Effector memory CD8-positive, alpha-beta T cell (primary cell): Measurements from ENCODE around the gene GLIS1.

Experiments
- ATAC-seq: fragments of 150-1000 bp; cut with Tn5 transposase; replicated peaks from 2 replicates; pipeline ENCODE4 v1.10.0; 2021; ENCODE audit warnings: mild to moderate bottlenecking, moderate library complexity
- DNase-seq, 3 experiments: peaks; one replicate each; pipeline ENCODE4 v3.0.0; 2021
- H3K27ac Mint-ChIP-seq, 2 donors: one replicate each; pipeline ENCODE4 v1.8.0; 2022; ENCODE audit warnings: mild to moderate bottlenecking in 2 of 2, mixed read lengths in 2 of 2, moderate library complexity in 2 of 2
- H3K27me3 Mint-ChIP-seq, 2 donors: one replicate each; pipeline ENCODE4 v1.8.0; 2022; ENCODE audit warnings: mixed read lengths in 2 of 2
- H3K36me3 Mint-ChIP-seq: one replicate; pipeline ENCODE4 v1.8.0; 2022; ENCODE audit warnings: mild to moderate bottlenecking, moderate library complexity, mixed read lengths; ENCODE audit not compliant: insufficient read depth
- H3K4me1 Mint-ChIP-seq, 2 donors: one replicate each; pipeline ENCODE4 v1.8.0; 2022; ENCODE audit warnings: low read depth in 2 of 2, mixed read lengths in 2 of 2
- H3K4me3 Mint-ChIP-seq, 2 donors: one replicate each; pipeline ENCODE4 v1.8.0; 2022; ENCODE audit warnings: mild to moderate bottlenecking in 2 of 2, mixed read lengths in 2 of 2, moderate library complexity in 2 of 2
- H3K9me3 Mint-ChIP-seq, 2 donors: one replicate each; pipeline ENCODE4 v1.8.0; 2022; ENCODE audit warnings: mixed read lengths in 2 of 2

The GLIS1 gene

DNA sequence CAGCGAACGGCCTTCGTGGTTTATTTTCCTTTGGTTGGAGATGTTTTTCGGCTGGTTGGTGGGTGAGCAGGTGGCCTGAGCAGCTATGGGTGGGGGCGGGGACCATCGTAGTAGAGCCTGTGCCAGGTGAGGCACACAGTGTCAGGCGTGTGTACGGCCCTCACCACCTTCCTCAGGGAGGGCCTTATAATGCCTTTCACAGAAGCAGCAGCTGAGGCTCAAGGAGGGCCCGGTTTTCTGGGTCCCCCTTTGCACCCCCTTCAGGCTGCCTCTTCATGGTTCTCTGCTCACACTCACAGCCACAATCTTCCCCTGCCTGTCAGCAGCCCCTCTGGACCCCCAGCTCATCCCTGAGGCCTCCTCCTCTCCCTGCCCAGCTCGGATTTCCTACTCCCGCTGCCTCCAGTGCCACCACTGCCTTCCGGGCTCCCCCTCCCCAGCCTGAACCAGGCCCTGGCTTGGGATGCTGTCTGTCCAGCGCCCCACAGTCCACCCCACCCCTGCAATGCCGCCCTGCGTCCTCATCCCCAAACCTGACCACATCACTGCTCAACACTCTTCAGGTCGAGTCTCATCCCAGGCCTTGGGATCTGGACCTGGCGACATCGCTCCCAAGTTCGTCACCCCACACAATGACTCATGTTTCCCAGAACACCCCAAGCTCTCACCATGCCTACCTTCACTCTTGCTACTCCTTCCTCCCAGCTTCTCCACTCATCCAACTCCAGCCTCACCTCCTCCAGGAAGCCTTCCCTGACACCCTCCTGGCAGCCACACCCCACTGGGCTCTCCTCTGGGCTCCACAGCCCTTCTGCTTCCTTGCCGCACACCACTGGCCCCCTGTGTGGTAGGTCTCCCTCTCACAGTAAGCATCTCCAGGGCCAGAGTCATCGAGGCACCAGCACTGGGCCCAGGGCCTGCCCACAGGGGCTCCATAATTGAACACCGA lies 225.9 kb downstream of the GLIS1 start:
- H3K27ac Mint-ChIP-seq = peak overlapping the region in 1 of 2 donors; percentile 7
- no peaks in the 10 kb centered on the region for H3K9me3 Mint-ChIP-seq

DNA sequence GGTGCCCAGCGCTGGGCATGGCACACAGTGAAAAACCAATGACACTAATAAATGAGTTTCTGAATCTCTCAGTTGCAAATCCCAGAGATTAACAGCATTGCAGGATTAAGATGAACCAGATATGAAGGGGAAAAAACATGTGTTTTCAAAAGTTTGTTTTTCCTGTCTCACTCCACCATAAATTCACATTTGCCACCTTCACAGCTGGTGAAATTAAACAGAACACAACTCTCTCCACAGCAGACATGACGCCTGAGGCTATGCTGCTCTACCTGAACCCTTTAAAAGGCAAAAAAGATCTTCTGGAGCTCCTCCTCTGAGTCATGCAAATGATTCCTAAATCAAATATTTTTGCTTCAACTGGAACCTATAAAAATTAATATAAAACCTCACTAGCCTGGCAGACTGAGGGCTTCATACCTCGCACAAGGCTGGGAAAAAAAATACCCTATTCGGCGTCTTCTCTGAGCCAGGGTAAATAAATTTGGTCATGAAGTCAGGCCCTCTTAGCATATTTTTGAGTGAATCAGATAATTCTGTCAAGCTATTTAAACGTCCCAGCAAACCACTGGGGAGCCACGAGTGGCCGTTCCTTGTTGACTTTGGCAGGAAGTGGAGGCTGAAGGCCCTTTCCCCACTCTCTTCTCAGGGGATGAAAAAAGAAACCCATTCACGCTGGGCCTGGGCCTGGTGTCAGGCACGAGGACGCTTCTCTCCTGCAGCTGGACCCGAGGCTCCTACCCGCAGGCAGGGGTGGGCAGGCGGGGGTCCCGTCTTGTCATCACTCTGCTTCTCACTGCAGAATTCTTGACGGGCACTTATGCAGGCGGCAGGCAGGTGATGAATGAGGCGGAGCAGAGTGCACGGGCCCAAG lies 226.8 kb downstream of the GLIS1 start:
- ATAC-seq (no peak), DNase-seq (no peak)
- Mint-ChIP-seq H3K9me3 (no peaks in the 10 kb centered on the region), H3K36me3 (peaks cover 2% of the 10 kb centered on the region), H3K4me1 (peaks cover 3 to 4% of the 10 kb centered on the region in 2 donors), H3K27me3 (peaks cover 0 to 12% of the 10 kb centered on the region in 2 donors), H3K4me3 (no peak overlapping the region), H3K27ac (no peak overlapping the region)

More for the DNA sequence above, 225.9 kb downstream of the GLIS1 start:
- no peak for ATAC-seq
- Mint-ChIP-seq H3K4me3 (no peak overlapping the region), H3K4me1 (peaks cover 3 to 4% of the 10 kb centered on the region in 2 donors), H3K27me3 (peaks cover 0 to 12% of the 10 kb centered on the region in 2 donors), H3K36me3 (peaks cover 2% of the 10 kb centered on the region)
- DNase-seq = no peak

- Mint-ChIP-seq H3K27ac (no peak overlapping the region), H3K4me1 (peaks cover 3 to 4% of the 10 kb centered on the region in 2 donors), H3K27me3 (peaks cover 0 to 12% of the 10 kb centered on the region in 2 donors), H3K9me3 (no peaks in the 10 kb centered on the region), H3K36me3 (peaks cover 2% of the 10 kb centered on the region), H3K4me3 (no peak overlapping the region)
- ATAC-seq (no peak), DNase-seq (no peak)
These were observed 227.5 kb downstream of the GLIS1 start for GRCh38 chr1:53511323-53511932.

GRCh38 chr1:53510215-53510614 lies 228.7 kb downstream of the GLIS1 start:
- Mint-ChIP-seq H3K9me3 (no peaks in the 10 kb centered on the region), H3K27ac (no peak overlapping the region), H3K4me3 (no peak overlapping the region), H3K27me3 (peaks cover 0 to 12% of the 10 kb centered on the region in 2 donors), H3K36me3 (no peaks in the 10 kb centered on the region), H3K4me1 (peaks cover 3 to 4% of the 10 kb centered on the region in 2 donors)
- ATAC-seq = no peak
- DNase-seq = no peak

DNA sequence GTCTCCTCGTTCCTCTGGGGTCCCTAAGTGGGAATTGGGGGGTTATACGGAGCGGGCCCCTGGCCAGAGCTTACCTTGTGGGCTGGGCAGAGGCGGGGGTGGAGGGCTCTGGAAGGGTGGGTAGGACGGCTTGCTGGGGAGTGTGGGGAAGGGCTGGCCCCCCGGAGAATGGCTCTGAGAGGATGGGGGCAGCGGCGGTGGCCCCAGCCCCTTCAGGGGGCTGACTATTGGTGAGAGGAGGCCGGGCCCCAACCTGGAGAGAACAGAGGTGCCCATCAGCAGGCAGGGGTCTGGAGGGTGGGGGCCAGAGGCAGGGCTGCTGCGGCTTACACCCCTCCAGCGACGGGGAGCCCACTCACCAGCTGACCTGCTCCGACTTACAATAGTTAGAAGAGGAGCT lies 229.2 kb downstream of the GLIS1 start:
- DNase-seq (no peak), ATAC-seq (no peak)
- peaks cover 0 to 12% of the 10 kb centered on the region in 2 donors for H3K27me3 Mint-ChIP-seq
- no peaks in the 10 kb centered on the region for H3K9me3 Mint-ChIP-seq
- H3K4me3 Mint-ChIP-seq = no peak overlapping the region
- peaks cover 3 to 4% of the 10 kb centered on the region in 2 donors for H3K4me1 Mint-ChIP-seq
- H3K27ac Mint-ChIP-seq = no peak overlapping the region
- H3K36me3 Mint-ChIP-seq = no peaks in the 10 kb centered on the region

- DNase-seq = no peak
- Mint-ChIP-seq H3K4me1 (peaks cover 3 to 4% of the 10 kb centered on the region in 2 donors), H3K36me3 (no peaks in the 10 kb centered on the region), H3K9me3 (no peaks in the 10 kb centered on the region), H3K4me3 (no peak overlapping the region), H3K27me3 (peaks cover 0 to 13% of the 10 kb centered on the region in 2 donors), H3K27ac (no peak overlapping the region)
- ATAC-seq = peak; percentile 79
These were observed 229.8 kb downstream of the GLIS1 start for GRCh38 chr1:53508991-53509666.

DNA sequence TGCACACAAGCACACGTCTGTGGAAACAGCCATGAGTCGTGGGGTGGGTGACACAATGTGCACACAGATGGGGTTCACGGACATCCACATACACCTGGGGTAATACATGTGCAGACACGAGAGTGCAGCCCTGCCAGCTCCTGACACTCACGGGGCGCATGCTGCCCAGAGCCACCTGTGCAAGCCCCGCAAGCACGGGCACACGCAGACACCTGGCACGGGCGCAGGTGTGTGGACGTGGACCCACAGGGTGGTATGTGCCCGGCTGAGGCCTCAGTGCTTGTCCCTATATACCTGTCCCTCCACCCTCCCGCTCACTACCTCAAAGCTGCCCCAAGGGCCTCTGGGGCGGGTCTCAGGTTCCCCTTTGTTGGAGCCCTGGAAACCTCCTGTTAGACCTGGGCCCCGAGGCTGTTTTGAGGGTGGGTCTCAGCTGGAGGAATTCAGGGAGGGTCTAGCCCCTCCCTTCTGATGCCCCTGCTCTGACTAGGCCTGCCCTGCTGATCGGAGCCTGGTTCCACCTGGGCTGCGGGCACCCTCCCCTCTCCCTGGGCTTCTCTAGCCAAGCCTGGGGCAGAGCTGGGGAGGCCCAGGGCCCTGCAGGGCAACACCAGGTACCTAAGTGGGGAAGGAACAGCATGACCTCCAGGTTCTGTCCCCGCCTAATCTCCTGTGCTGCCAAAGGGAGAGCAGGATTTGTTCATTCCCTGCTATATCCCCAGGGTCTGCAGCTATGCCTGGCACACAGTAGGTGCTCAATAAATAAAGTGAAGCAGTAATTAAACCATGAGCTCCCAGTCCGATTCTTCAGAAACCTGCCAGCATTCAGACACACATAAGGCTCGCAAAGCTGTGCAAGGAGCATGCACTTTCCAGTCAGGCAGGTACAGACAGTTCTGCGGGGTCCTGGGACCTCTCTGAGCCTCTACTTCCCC lies 230.6 kb downstream of the GLIS1 start:
- no peaks in the 10 kb centered on the region for H3K9me3 Mint-ChIP-seq
- ATAC-seq = no peak
- peaks cover 0 to 13% of the 10 kb centered on the region in 2 donors for H3K27me3 Mint-ChIP-seq
- no peaks in the 10 kb centered on the region for H3K36me3 Mint-ChIP-seq
- H3K4me1 Mint-ChIP-seq = peaks cover 3 to 4% of the 10 kb centered on the region in 2 donors
- no peak overlapping the region for H3K27ac Mint-ChIP-seq
- no peak overlapping the region for H3K4me3 Mint-ChIP-seq
- no peak for DNase-seq

DNA sequence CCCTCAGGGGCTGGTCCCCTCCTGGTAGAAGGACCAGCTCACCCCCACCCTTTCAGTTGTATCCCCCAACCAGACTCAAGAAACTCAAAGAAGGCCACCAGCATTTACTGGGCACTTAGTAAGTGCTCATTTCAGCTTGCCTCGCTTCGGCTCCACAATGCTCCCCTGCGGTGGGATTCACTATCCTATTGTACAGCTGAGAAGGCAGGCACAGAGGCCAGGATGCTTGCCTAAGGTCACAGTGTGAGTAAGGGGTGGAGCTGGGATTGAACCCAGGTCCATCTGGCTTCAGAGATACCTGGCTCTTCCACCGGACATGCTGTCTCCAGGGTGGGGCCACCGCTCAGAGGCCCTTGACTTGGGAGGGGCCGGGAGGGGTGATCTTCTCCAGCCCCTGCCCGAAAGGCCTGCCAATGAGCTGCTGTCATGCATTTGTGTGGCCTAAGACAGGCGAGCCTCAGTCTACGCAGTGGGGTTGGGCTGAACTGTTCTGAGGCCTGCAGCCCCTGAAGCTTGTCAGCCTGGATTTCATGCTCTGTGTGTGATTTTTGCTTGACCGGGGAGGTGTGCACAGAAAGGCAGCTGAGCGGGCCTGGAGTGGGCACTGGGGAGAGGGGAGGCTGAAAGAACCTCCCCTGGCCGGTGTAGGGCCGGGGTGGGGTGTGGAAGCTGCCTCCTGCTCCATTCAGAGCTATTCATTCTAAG lies 231.7 kb downstream of the GLIS1 start:
- H3K4me1 Mint-ChIP-seq = peaks cover 3 to 4% of the 10 kb centered on the region in 2 donors
- no peak overlapping the region for H3K27ac Mint-ChIP-seq
- H3K27me3 Mint-ChIP-seq = peaks cover 0 to 9% of the 10 kb centered on the region in 2 donors
- no peak overlapping the region for H3K4me3 Mint-ChIP-seq
- no peak for DNase-seq
- H3K36me3 Mint-ChIP-seq = no peaks in the 10 kb centered on the region
- ATAC-seq = no peak
- H3K9me3 Mint-ChIP-seq = no peaks in the 10 kb centered on the region

DNA sequence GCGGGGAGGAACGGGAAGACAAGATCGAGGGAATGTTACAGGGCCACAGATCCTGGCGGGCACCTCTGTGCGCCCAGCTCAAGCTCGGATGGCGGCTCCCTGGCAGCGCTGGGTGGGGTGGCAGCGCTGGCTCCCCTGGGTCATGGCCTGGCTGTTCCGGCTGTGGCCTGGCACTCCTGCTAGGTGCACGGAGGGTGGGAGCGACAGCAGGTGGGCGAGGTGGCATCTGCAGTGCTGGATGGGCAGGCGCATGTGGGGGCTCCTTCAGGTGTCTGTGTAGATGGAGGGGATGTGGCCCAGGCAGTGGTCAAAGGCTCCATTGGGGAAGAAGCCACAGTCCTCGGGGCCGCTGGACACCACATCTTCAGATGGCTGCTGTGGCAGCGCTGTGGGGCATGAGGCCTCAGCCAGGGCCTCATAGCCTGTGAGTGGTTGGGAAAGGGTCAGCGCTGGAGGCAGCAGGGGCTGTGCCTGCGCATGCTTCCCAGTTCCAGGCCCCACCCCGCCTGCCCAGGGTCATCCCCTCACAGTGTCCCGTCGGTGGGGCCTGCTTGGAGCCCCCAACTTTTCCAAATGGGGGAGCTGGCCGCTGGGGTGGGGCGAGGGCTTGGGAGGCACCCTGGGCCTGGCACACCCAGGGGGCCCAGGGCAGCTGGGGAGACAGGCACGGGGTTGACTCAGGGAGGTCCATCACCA lies 232.5 kb downstream of the GLIS1 start:
- no peak for ATAC-seq
- DNase-seq = no peak
- Mint-ChIP-seq H3K36me3 (no peaks in the 10 kb centered on the region), H3K4me1 (peaks cover 3 to 4% of the 10 kb centered on the region in 2 donors), H3K27me3 (peaks cover 0 to 14% of the 10 kb centered on the region in 2 donors), H3K27ac (peak overlapping the region in 1 of 2 donors; percentile 49), H3K9me3 (no peaks in the 10 kb centered on the region), H3K4me3 (no peak overlapping the region)

- peaks cover 0 to 20% of the 10 kb centered on the region in 2 donors for H3K27me3 Mint-ChIP-seq
- ATAC-seq (no peak), DNase-seq (no peak)
- H3K36me3 Mint-ChIP-seq = no peaks in the 10 kb centered on the region
- no peaks in the 10 kb centered on the region for H3K9me3 Mint-ChIP-seq
- no peak overlapping the region for H3K4me3 Mint-ChIP-seq
- peaks cover 3 to 4% of the 10 kb centered on the region in 2 donors for H3K4me1 Mint-ChIP-seq
- H3K27ac Mint-ChIP-seq = peak overlapping the region in 1 of 2 donors; percentile 49
These were observed 233.1 kb downstream of the GLIS1 start for GRCh38 chr1:53505891-53506290.

DNA sequence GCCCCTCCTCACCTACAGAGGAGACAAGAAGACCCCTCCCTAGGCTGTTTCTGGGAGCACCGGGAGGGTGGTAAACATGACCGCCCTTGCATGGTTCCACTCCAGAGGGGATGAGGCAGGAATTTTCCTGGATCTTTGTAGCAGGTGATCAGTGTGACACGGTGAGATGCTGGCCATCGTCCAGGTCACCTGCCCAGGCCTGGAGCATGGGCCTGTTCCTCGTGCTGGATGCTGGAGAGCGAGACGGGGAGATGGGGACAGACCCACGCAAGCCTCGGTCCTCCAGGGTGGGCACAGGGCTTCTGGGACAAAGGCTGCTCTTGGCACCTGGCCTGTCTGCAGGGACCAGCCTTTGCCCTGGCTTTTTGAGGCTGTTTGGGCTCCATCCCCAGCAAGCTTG lies 233.6 kb downstream of the GLIS1 start:
- no peak overlapping the region for H3K27ac Mint-ChIP-seq
- H3K9me3 Mint-ChIP-seq = no peaks in the 10 kb centered on the region
- peaks cover 3 to 4% of the 10 kb centered on the region in 2 donors for H3K4me1 Mint-ChIP-seq
- ATAC-seq = no peak
- H3K4me3 Mint-ChIP-seq = no peak overlapping the region
- no peaks in the 10 kb centered on the region for H3K36me3 Mint-ChIP-seq
- H3K27me3 Mint-ChIP-seq = peaks cover 0 to 25% of the 10 kb centered on the region in 2 donors
- DNase-seq = no peak
